Smooth muscle cell (in vitro differentiated cells): ENCODE data around the gene ATP6AP2. TPM values are rescaled to one million over a fixed set of nuclear protein-coding genes. Genes with fewer than 3 reads are reported as not detected.

Experiments used
- DNase-seq: peaks from one replicate; lab custom pipeline; 2025; ENCODE audit not compliant: unreplicated experiment; lab: John Stamatoyannopoulos, UW
- H2AFZ ChIP-seq: fragments of 200-600 bp; sonication (generic); 2 replicates; pipeline ENCODE4 v1.6.0; 2016; ENCODE audit warnings: antibody characterized with exemption, low read depth, mild to moderate bottlenecking
- H3F3A ChIP-seq: fragments of 200-600 bp; sonication (generic); 2 replicates; pipeline ENCODE4 v1.6.0; 2017; ENCODE audit warnings: antibody characterized with exemption, low read depth
- H3K27ac ChIP-seq: fragments of 200-600 bp; sonication (generic); 2 replicates; pipeline ENCODE4 v1.5.1; 2016; ENCODE audit warnings: low read depth, mild to moderate bottlenecking
- H3K27me3 ChIP-seq: fragments of 200-600 bp; sonication (generic); 2 replicates; pipeline ENCODE4 v1.6.1; 2016; ENCODE audit warnings: low read depth, mild to moderate bottlenecking
- H3K36me3 ChIP-seq: fragments of 200-600 bp; sonication (generic); 2 replicates; pipeline ENCODE4 v1.5.1; 2016; ENCODE audit warnings: low read depth
- H3K4me1 ChIP-seq: fragments of 200-600 bp; sonication (generic); 2 replicates; pipeline ENCODE4 v1.5.1; 2016; ENCODE audit warnings: low read depth
- H3K4me2 ChIP-seq: fragments of 200-600 bp; sonication (generic); 2 replicates; pipeline ENCODE4 v1.6.0; 2016; ENCODE audit warnings: mild to moderate bottlenecking
- H3K4me3 ChIP-seq: fragments of 200-600 bp; sonication (generic); 2 replicates; pipeline ENCODE4 v1.5.1; 2016; ENCODE audit warnings: mild to moderate bottlenecking
- H3K79me2 ChIP-seq: fragments of 200-600 bp; sonication (generic); 2 replicates; pipeline ENCODE4 v1.6.0; 2016; ENCODE audit warnings: low read depth, mild to moderate bottlenecking
- H3K9ac ChIP-seq: fragments of 200-600 bp; sonication (generic); 2 replicates; pipeline ENCODE4 v1.6.0; 2016; ENCODE audit warnings: low read depth
- H3K9me3 ChIP-seq: fragments of 200-600 bp; sonication (generic); replicated peaks from 2 replicates; pipeline ENCODE4 v1.5.1; 2016; ENCODE audit warnings: low read depth
- H4K20me1 ChIP-seq: fragments of 200-600 bp; sonication (generic); 2 replicates; pipeline ENCODE4 v1.6.0; 2016; ENCODE audit warnings: low read depth
- CTCF ChIP-seq: fragments of 200-600 bp; sonication (generic); IDR thresholded peaks from 2 replicates; pipeline ENCODE4 v1.5.1; 2017; ENCODE audit warnings: borderline replicate concordance, mild to moderate bottlenecking, antibody characterized with exemption; ENCODE audit not compliant: insufficient read depth, poor library complexity, severe bottlenecking
- WGBS: methylation state at CpG from one replicate; pipeline ENCODE4 v1.1.7; 2016; ENCODE audit warnings: low lambda C conversion rate; 5-methylcytosine and 5-hydroxymethylcytosine counted together
- polyA plus RNA-seq: library from polyadenylated mRNA; unstranded; fragments of >200 nt; fragmentation: Nextera tagmentation; extraction: Ambion mirVana; gene quantifications from 2 replicates; pipeline ENCODE4 v1.2.1, GENCODE V29; 2016
- total RNA-seq: library from RNA; depleted of rRNA; stranded (reverse); fragments of >200 nt; gene quantifications from 2 replicates; pipeline ENCODE4 v1.2.3, GENCODE V29; 2014

Gene ATP6AP2
- total and polyA plus RNA-seq, 2 experiments from 2014 or later, result 164 to 207 TPM

DNA sequence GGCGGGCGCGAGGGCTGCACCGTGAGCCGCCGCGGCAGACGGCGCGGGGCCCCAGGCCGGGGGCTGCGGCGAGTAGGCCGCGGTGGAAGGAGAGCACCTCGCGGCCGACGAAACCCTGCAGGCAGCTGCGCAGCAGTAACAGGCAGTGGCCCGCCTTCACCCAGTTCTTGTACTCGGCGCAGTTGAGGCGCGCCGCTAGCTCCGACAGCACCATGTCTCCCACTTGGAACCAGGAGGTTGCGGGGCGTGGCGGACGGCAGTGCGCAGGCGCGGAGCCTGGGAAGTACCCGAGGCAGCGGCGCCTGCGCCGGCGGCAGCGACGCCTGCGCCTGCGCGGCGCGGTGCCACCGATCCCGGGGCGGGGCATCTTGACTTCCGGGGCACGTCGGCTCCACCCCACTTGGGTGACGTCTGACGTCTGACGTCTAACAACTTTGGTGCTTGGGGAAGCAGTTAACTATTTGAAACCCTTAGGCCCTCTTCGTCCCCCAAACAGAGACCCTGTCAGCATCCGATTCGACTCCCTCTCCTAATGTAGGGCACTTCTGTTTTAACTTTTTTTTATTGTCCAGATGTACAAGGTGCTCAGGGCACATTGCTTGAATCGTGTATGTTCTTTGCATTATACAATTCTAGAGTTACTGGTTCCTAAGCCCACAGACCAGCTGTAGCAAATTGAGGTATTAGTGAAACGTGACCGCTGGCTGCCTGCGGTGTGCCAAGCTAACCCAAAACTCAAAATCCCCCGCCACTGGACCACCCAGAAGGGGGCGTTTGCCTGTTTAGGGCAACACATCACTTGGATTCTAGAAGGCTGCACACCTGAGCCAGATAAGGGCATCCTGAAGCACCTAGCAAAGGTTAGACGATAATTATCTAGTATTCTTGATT lies 66.8 kb downstream of the ATP6AP2 start, which contains the start of gene CXorf38:
TSS of gene CXorf38 (minus strand) at position 255 of the 891 bp plus-strand sequence. CDS start at position 214, 41 bp downstream.
- no peak for TF ChIP-seq CTCF
- H3K27ac ChIP-seq, result peak within 1 kb of the TSS; percentile 79
- peak within 1 kb of the TSS; percentile 75 for H3K9ac ChIP-seq
- 38% methylated on average over 66 of the region's 66 CpGs for WGBS
- no peaks in the 10 kb centered on the region for H3K4me1 ChIP-seq
- DNase-seq, result peak; percentile 60
- H4K20me1 ChIP-seq, result peaks cover 7% of the 10 kb centered on the region
- H3K4me2 ChIP-seq, result peak within 1 kb of the TSS; percentile 90
- H3F3A ChIP-seq, result no peaks in the 10 kb centered on the region
- H2AFZ ChIP-seq, result peak within 1 kb of the TSS; percentile 79
- H3K27me3 ChIP-seq, result no peaks in the 10 kb centered on the region
- H3K9me3 ChIP-seq, result no peaks in the 10 kb centered on the region
- peaks cover 27% of the 10 kb centered on the region for H3K79me2 ChIP-seq
- H3K4me3 ChIP-seq, result peak within 1 kb of the TSS; percentile 88
- no peaks in the 10 kb centered on the region for H3K36me3 ChIP-seq

DNA sequence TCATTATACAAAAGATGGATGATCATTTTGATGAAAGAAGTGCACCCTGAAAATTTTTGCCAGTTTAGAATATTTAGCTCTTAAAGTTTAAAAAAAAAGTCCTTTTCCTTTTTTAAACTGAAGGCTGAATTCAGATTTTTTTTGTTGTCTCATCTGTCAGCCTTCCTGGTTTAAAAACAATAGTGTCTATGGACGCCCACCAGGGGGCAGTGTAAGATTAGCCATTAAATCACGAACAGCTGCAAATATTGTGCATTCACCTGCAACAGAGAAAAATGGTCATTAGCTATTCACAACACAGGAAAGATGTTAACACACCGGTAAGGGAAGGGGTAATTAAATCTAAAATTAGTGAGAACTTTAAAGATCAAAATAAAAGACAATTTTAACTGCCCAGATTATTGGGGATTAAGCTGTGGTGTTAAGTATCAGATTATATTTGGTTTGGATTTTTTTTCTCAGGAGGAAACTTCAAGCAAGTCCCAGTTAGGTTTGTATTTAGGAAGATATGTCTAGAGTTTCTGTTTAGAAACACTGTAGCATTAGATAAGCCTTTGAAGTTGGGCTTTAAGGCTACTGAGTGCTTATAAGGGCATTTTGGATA lies 71.0 kb downstream of the ATP6AP2 start:
- peak; percentile 87 for TF ChIP-seq CTCF
- WGBS, result 13% methylated on average over 3 of the region's 3 CpGs

GRCh38 chrX:40652664-40653063 lies 71.9 kb downstream of the ATP6AP2 start:
- H3K9me3 ChIP-seq, result no peaks in the 10 kb centered on the region
- H3K4me3 ChIP-seq, result no peak overlapping the region
- 100% methylated on average over 1 of the region's 1 CpG for WGBS
- no peak overlapping the region for H3K4me2 ChIP-seq
- no peak for TF ChIP-seq CTCF
- H3K4me1 ChIP-seq, result no peaks in the 10 kb centered on the region
- no peak overlapping the region for H2AFZ ChIP-seq
- no peak overlapping the region for H3K9ac ChIP-seq
- no peaks in the 10 kb centered on the region for H3K36me3 ChIP-seq
- H4K20me1 ChIP-seq, result no peaks in the 10 kb centered on the region
- no peaks in the 10 kb centered on the region for H3K27me3 ChIP-seq
- H3K79me2 ChIP-seq, result no peaks in the 10 kb centered on the region
- no peak for DNase-seq
- no peaks in the 10 kb centered on the region for H3F3A ChIP-seq
- no peak overlapping the region for H3K27ac ChIP-seq

More for the DNA sequence above, 71.0 kb downstream of the ATP6AP2 start:
- peak; percentile 5 for DNase-seq
- H3K27me3 ChIP-seq, result no peaks in the 10 kb centered on the region
- no peaks in the 10 kb centered on the region for H3K9me3 ChIP-seq
- H3K4me2 ChIP-seq, result no peak overlapping the region
- no peak overlapping the region for H2AFZ ChIP-seq
- no peaks in the 10 kb centered on the region for H3F3A ChIP-seq
- H3K36me3 ChIP-seq, result no peaks in the 10 kb centered on the region
- H4K20me1 ChIP-seq, result no peaks in the 10 kb centered on the region
- H3K9ac ChIP-seq, result no peak overlapping the region
- no peaks in the 10 kb centered on the region for H3K4me1 ChIP-seq
- H3K27ac ChIP-seq, result no peak overlapping the region
- no peaks in the 10 kb centered on the region for H3K79me2 ChIP-seq
- H3K4me3 ChIP-seq, result no peak overlapping the region
